ENCODE data around the gene MYL2.

- TF ChIP-seq, protein P1, sequence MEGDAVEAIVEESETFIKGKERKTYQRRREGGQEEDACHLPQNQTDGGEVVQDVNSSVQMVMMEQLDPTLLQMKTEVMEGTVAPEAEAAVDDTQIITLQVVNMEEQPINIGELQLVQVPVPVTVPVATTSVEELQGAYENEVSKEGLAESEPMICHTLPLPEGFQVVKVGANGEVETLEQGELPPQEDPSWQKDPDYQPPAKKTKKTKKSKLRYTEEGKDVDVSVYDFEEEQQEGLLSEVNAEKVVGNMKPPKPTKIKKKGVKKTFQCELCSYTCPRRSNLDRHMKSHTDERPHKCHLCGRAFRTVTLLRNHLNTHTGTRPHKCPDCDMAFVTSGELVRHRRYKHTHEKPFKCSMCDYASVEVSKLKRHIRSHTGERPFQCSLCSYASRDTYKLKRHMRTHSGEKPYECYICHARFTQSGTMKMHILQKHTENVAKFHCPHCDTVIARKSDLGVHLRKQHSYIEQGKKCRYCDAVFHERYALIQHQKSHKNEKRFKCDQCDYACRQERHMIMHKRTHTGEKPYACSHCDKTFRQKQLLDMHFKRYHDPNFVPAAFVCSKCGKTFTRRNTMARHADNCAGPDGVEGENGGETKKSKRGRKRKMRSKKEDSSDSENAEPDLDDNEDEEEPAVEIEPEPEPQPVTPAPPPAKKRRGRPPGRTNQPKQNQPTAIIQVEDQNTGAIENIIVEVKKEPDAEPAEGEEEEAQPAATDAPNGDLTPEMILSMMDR (IDR thresholded peaks at IDR 0.05; ENCODE audit: low read length), result no peak
- TF ChIP-seq EZH2 (IDR thresholded peaks at IDR 0.05; ENCODE audit: borderline replicate concordance, low read length), result no peak
Observed at GRCh38 chr12:110907583-110907982, 12.8 kb downstream of the MYL2 start.

All from OCI-LY1 (cell line).